ENCODE data around the gene RAB3IL1. TPM values are rescaled to one million over a fixed set of nuclear protein-coding genes. Genes with fewer than 3 reads are reported as not detected.

RAB3IL1 gene
- total and polyA plus RNA-seq, 2 donors, result 13.0 to 30.6 TPM

- 87% methylated on average over 12 of the region's 12 CpGs for WGBS
- no peak for DNase-seq (ENCODE audit: extremely low spot score)
- no peaks in the 10 kb centered on the region for H3K36me3 ChIP-seq (ENCODE audit: insufficient read depth)
- no peak overlapping the region for H3K27ac ChIP-seq (ENCODE audit: low read depth)
- H3K4me3 ChIP-seq (ENCODE audit: low read depth, low read length), result no peak overlapping the region
- no peaks in the 10 kb centered on the region for H3K4me1 ChIP-seq (ENCODE audit: insufficient read depth)
Observed at GRCh38 chr11:61874377-61874809, 43.0 kb downstream of the RAB3IL1 start.

GRCh38 chr11:61873588-61874376, 43.6 kb downstream of the RAB3IL1 start:
- WGBS, result 88% methylated on average over 16 of the region's 16 CpGs
- Histone ChIP-seq H3K4me1 (ENCODE audit: insufficient read depth) (no peaks in the 10 kb centered on the region), H3K4me3 (ENCODE audit: low read depth, low read length) (no peak overlapping the region), H3K36me3 (ENCODE audit: insufficient read depth) (no peaks in the 10 kb centered on the region), H3K27ac (ENCODE audit: low read depth) (no peak overlapping the region)
- DNase-seq (ENCODE audit: extremely low spot score), result no peak

DNA sequence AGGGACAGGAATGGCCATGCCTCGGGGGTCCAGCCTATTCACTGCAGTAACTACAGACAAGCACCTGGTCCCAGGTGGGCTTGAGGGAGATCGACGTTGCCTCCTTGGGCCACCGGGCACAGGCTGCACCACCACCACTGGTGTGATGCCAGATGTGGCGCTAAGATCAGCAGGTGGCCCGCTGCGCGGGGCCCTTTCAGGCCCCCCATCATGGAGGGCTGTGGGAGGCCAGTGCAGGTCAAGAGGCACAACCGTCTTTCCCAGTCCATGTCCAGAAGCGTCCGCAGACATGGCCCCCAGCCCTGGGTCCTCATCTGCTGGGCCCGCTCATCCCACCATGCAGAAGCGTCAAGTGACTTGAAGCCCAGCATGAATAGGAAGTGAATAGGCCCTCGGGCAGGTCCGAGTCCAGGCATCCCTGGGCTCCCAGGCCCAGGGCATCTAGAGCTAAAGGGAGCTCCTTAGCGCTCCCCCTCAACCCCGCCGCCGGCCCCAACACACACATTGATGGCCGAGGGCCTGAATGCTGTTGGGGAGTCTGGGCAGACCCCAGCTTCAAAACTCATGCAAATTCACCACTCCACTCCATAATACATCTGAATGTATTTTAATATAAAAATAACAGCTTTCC, 44.3 kb downstream of the RAB3IL1 start:
- Histone ChIP-seq H3K4me1 (ENCODE audit: insufficient read depth) (no peaks in the 10 kb centered on the region), H3K27ac (ENCODE audit: low read depth) (no peak overlapping the region), H3K36me3 (ENCODE audit: insufficient read depth) (no peaks in the 10 kb centered on the region), H3K4me3 (ENCODE audit: low read depth, low read length) (no peak overlapping the region)
- no peak for DNase-seq (ENCODE audit: extremely low spot score)
- 94% methylated on average over 20 of the region's 20 CpGs for WGBS

GRCh38 chr11:61871158-61871597, 46.2 kb downstream of the RAB3IL1 start:
- Histone ChIP-seq H3K4me3 (ENCODE audit: low read depth, low read length) (no peak overlapping the region), H3K27ac (ENCODE audit: low read depth) (no peak overlapping the region), H3K36me3 (ENCODE audit: insufficient read depth) (no peaks in the 10 kb centered on the region), H3K4me1 (ENCODE audit: insufficient read depth) (no peaks in the 10 kb centered on the region)
- DNase-seq (ENCODE audit: extremely low spot score), result no peak
- WGBS, result 2% methylated on average over 24 of the region's 24 CpGs

DNA sequence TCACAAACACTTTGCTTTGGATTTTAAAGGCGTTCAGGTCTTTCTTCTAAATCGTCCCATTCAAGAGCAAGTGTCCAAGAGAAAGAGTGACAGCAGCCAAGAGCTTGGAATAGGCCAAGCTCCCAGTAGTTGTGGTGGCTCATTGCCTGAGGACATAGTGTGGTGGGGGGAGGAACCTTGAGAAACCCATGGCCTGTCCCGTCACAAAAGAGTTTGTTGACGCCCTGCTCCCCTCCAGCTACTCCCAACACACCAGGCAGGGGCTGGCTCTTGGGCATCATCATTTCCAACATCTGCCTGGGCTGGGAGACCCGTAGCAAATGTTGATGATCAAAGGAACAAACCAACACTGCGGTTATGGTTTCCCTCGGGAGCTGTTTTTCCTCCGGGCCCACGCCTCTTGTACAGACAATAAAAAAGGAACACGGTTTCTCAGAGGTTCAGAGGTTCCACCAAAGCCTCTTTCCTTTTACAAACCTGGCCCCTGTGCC, 46.8 kb downstream of the RAB3IL1 start:
- no peak for DNase-seq (ENCODE audit: extremely low spot score)
- no peak overlapping the region for H3K4me3 ChIP-seq (ENCODE audit: low read depth, low read length)
- no peak overlapping the region for H3K27ac ChIP-seq (ENCODE audit: low read depth)
- 50% methylated on average over 10 of the region's 10 CpGs for WGBS
- no peaks in the 10 kb centered on the region for H3K36me3 ChIP-seq (ENCODE audit: insufficient read depth)
- no peaks in the 10 kb centered on the region for H3K4me1 ChIP-seq (ENCODE audit: insufficient read depth)

DNA sequence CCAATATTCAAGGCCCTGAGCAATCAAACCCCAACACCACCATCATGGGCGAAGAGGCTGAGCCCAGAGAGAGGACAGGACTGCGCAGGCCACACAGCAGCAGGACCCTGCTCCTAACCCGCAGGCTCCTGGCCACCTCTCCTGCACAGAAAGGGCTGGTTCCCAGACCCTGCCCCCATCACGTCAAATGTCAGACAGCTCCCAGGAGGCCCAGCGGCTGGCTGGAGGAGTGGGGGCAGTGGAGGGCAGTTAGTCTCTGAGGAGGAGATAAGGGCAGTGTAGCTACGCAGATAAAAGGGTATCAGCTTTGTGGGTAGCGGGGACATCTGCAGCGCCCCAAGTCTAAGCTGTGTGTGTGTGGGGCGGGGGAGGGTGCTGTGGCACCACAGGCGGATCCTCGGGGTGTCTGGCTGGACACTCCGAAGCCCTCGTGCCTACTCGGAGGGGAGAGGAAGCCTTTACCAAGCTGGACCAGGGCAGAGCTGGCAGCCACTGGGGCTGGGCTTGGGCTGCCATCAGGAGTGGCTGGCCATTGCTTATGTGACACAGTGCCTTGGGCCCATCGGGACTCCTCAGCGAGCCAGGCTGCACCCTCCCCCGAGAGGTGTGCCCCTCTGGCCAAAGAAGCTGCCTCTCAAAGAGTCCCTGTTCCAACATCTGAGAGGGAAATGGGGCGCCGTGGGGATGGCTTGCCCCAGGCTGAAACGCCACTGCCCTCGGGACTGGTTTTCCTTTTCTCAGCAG, 47.5 kb downstream of the RAB3IL1 start:
- Histone ChIP-seq H3K27ac (ENCODE audit: low read depth) (no peak overlapping the region), H3K4me1 (ENCODE audit: insufficient read depth) (no peaks in the 10 kb centered on the region), H3K4me3 (ENCODE audit: low read depth, low read length) (no peak overlapping the region), H3K36me3 (ENCODE audit: insufficient read depth) (no peaks in the 10 kb centered on the region)
- whole genome bisulfite sequencing, result 54% methylated on average over 21 of the region's 21 CpGs
- DNase-seq (ENCODE audit: extremely low spot score), result no peak

DNA sequence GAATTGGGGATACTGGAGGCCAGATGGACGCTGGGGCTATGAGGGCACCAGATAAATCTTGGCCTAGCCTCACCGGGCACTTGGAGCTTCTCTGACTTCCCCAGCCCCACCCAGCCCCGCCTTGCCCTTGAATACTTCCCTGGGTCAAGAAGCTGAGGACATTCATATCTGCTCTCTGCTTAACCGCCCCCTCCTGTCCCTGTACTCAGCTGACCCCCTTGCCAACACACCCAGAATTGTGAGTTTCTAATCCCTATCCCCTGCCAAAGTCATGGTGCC, 48.0 kb downstream of the RAB3IL1 start:
- Histone ChIP-seq H3K4me1 (ENCODE audit: insufficient read depth) (no peaks in the 10 kb centered on the region), H3K27ac (ENCODE audit: low read depth) (no peak overlapping the region), H3K36me3 (ENCODE audit: insufficient read depth) (no peaks in the 10 kb centered on the region), H3K4me3 (ENCODE audit: low read depth, low read length) (no peak overlapping the region)
- 79% methylated on average over 4 of the region's 4 CpGs for WGBS
- no peak for DNase-seq (ENCODE audit: extremely low spot score)

- Histone ChIP-seq H3K27ac (ENCODE audit: low read depth) (no peak overlapping the region), H3K4me3 (ENCODE audit: low read depth, low read length) (no peak overlapping the region), H3K4me1 (ENCODE audit: insufficient read depth) (no peaks in the 10 kb centered on the region), H3K36me3 (ENCODE audit: insufficient read depth) (no peaks in the 10 kb centered on the region)
- no peak for DNase-seq (ENCODE audit: extremely low spot score)
- 81% methylated on average over 14 of the region's 14 CpGs for WGBS
Observed at GRCh38 chr11:61868571-61869428, 48.6 kb downstream of the RAB3IL1 start.

GRCh38 chr11:61866958-61867343, 50.4 kb downstream of the RAB3IL1 start:
- 85% methylated on average over 6 of the region's 6 CpGs for WGBS
- no peaks in the 10 kb centered on the region for H3K36me3 ChIP-seq (ENCODE audit: insufficient read depth)

GRCh38 chr11:61866231-61866957, 51.0 kb downstream of the RAB3IL1 start:
- 74% methylated on average over 18 of the region's 18 CpGs for WGBS
- no peak overlapping the region for H3K4me3 ChIP-seq (ENCODE audit: low read depth, low read length)

More at GRCh38 chr11:61866958-61867343, 50.4 kb downstream of the RAB3IL1 start:
- Histone ChIP-seq H3K4me3 (ENCODE audit: low read depth, low read length) (no peak overlapping the region), H3K4me1 (ENCODE audit: insufficient read depth) (no peaks in the 10 kb centered on the region), H3K27ac (ENCODE audit: low read depth) (no peak overlapping the region)
- DNase-seq (ENCODE audit: extremely low spot score), result no peak

GRCh38 chr11:61864814-61865775, 52.3 kb downstream of the RAB3IL1 start:
- Histone ChIP-seq H3K36me3 (ENCODE audit: insufficient read depth) (no peaks in the 10 kb centered on the region), H3K27ac (ENCODE audit: low read depth) (no peak overlapping the region), H3K4me1 (ENCODE audit: insufficient read depth) (no peaks in the 10 kb centered on the region), H3K4me3 (ENCODE audit: low read depth, low read length) (no peak overlapping the region)
- 94% methylated on average over 20 of the region's 20 CpGs for WGBS
- DNase-seq (ENCODE audit: extremely low spot score), result no peak

More at GRCh38 chr11:61866231-61866957, 51.0 kb downstream of the RAB3IL1 start:
- H3K27ac ChIP-seq (ENCODE audit: low read depth), result no peak overlapping the region
- no peaks in the 10 kb centered on the region for H3K36me3 ChIP-seq (ENCODE audit: insufficient read depth)
- no peaks in the 10 kb centered on the region for H3K4me1 ChIP-seq (ENCODE audit: insufficient read depth)
- no peak for DNase-seq (ENCODE audit: extremely low spot score)

Measured in urinary bladder (tissue), 4 donors.